ENCODE measurements around the gene IL19.

DNA sequence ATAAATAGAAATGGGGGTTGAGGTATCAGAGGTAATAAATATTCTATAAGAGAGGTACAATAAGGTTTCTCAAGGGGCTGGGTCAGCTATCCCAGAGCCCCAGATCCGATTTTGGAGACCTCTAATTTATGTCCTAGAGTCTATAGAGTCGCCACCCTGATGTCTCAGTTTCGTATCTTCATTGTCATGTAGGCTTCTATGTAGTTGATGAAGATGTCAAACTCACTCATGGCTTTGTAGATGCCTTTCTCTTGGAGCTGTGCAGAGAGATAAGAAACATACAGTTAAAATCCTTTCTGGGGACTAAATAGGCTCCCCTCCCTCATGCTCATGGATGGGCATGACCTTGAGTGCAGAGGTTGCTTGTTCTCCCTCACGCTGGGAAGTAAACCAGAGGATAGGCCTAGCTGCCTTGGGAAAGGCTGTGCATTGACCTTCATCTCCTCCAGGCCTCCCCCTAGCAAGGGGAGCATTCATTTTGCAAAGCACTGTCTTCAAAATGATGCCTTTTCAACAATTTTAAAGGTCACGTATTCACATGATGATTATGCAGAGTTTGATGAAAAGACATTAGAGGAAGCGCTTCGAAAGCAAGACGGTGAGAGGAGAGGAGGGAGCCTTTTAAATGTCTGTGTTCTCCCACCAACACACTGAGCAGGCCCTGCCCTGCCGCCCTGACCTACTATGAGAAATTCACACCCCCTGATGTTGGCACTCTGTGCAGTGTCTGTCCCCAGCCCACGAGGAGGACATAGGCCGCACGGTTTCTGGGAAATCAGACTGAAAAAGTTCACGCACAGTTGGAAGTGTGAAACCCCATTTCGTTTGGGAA is 1.9 kb upstream of the IL19 start:
- TF ChIP-seq, protein P1, sequence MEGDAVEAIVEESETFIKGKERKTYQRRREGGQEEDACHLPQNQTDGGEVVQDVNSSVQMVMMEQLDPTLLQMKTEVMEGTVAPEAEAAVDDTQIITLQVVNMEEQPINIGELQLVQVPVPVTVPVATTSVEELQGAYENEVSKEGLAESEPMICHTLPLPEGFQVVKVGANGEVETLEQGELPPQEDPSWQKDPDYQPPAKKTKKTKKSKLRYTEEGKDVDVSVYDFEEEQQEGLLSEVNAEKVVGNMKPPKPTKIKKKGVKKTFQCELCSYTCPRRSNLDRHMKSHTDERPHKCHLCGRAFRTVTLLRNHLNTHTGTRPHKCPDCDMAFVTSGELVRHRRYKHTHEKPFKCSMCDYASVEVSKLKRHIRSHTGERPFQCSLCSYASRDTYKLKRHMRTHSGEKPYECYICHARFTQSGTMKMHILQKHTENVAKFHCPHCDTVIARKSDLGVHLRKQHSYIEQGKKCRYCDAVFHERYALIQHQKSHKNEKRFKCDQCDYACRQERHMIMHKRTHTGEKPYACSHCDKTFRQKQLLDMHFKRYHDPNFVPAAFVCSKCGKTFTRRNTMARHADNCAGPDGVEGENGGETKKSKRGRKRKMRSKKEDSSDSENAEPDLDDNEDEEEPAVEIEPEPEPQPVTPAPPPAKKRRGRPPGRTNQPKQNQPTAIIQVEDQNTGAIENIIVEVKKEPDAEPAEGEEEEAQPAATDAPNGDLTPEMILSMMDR (IDR thresholded peaks at IDR 0.05), result no peak
- TF ChIP-seq POLR2A (IDR thresholded peaks at IDR 0.05), result no peak
